SK-N-SH treated with all-trans-retinoic acid at 6 μM for 48 hours (cell line): Measurements from ENCODE around the gene DHX34.

Experiments
- ARNTL ChIP-seq: fragments of 450-650 bp; formaldehyde crosslinking; IDR thresholded peaks from 2 replicates; pipeline ENCODE4 v1.5.0; 2020; ENCODE audit warnings: low read depth, mild to moderate bottlenecking, moderate library complexity, borderline replicate concordance
- BACH2 ChIP-seq: fragments of 250-450 bp; sonication (Bioruptor Pico); IDR thresholded peaks from 2 replicates; pipeline ENCODE4 v1.9.0; 2021; ENCODE audit warnings: mild to moderate bottlenecking, borderline replicate concordance
- CREB5 ChIP-seq: fragments of 250-450 bp; sonication (Bioruptor Pico); IDR thresholded peaks from 2 replicates; pipeline ENCODE4 v1.5.1; 2020; ENCODE audit warnings: low read depth, mild to moderate bottlenecking, moderate library complexity
- CSRNP3 ChIP-seq: fragments of 250-450 bp; sonication (Bioruptor Pico); IDR thresholded peaks from 2 replicates; pipeline ENCODE4 v1.5.1; 2021; ENCODE audit warnings: mild to moderate bottlenecking, moderate library complexity
- ESRRG ChIP-seq: fragments of 250-450 bp; sonication (Bioruptor Pico); IDR thresholded peaks from 2 replicates; pipeline ENCODE4 v1.6.1; 2021; ENCODE audit warnings: mild to moderate bottlenecking
- POU6F1 ChIP-seq: fragments of 250-450 bp; sonication (Bioruptor Pico); IDR thresholded peaks from 2 replicates; pipeline ENCODE4 v1.8.0; 2021; ENCODE audit warnings: low read depth, mild to moderate bottlenecking, moderate library complexity, borderline replicate concordance
- PPARA ChIP-seq: fragments of 250-450 bp; sonication (Bioruptor Pico); IDR thresholded peaks from 2 replicates; pipeline ENCODE4 v1.5.0; 2020; ENCODE audit warnings: mild to moderate bottlenecking, borderline replicate concordance
- RARB ChIP-seq: fragments of 250-450 bp; sonication (Bioruptor Pico); IDR thresholded peaks from 2 replicates; pipeline ENCODE4 v1.8.0; 2021; ENCODE audit warnings: mild to moderate bottlenecking, moderate library complexity
- SNAI2 ChIP-seq: fragments of 250-450 bp; sonication (Bioruptor Pico); IDR thresholded peaks from 2 replicates; pipeline ENCODE4 v1.5.0; 2020; ENCODE audit warnings: mild to moderate bottlenecking, moderate library complexity
- TCF4 ChIP-seq: fragments of 250-450 bp; sonication (Bioruptor Pico); IDR thresholded peaks from 2 replicates; pipeline ENCODE4 v1.8.0; 2021; ENCODE audit warnings: mild to moderate bottlenecking, moderate library complexity, borderline replicate concordance
- ZFP3 ChIP-seq: fragments of 250-450 bp; sonication (Bioruptor Pico); IDR thresholded peaks from 2 replicates; pipeline ENCODE4 v1.5.0; 2020; ENCODE audit warnings: mild to moderate bottlenecking, moderate library complexity
- ZFP30 ChIP-seq: fragments of 450-650 bp; formaldehyde crosslinking; IDR thresholded peaks from 2 replicates; pipeline ENCODE4 v1.5.0; 2022; ENCODE audit warnings: mild to moderate bottlenecking, moderate library complexity
- ZNF70 ChIP-seq: fragments of 450-650 bp; formaldehyde crosslinking; IDR thresholded peaks from 2 replicates; pipeline ENCODE4 v1.5.0; 2020; ENCODE audit warnings: mild to moderate bottlenecking, moderate library complexity
- ZNF8 ChIP-seq: fragments of 450-650 bp; formaldehyde crosslinking; IDR thresholded peaks from 2 replicates; pipeline ENCODE4 v1.5.0; 2020; ENCODE audit warnings: mild to moderate bottlenecking, moderate library complexity

- TF ChIP-seq CREB5 (CRISPR knock-in tag) (no peak), PPARA (CRISPR knock-in tag) (no peak), ZNF70 (CRISPR knock-in tag) (peak; percentile 67; the same call in 1 of the 2 replicates), ZFP3 (CRISPR knock-in tag) (no peak), ZFP30 (CRISPR knock-in tag) (no peak), BACH2 (CRISPR knock-in tag) (no peak), ARNTL (no peak), CSRNP3 (CRISPR knock-in tag) (no peak), RARB (CRISPR knock-in tag) (no peak), ESRRG (0 out of 2 replicates have a peak, but pooled peaks have one; percentile 30), SNAI2 (CRISPR knock-in tag) (no peak), ZNF8 (no peak), TCF4 (CRISPR knock-in tag) (no peak), POU6F1 (no peak)
These were observed 78.4 kb downstream of the DHX34 start for GRCh38 chr19:47427241-47428176.
